RWPE1 (cell line): ENCODE measurements around the gene CNIH2.

Source experiments
- CTCF ChIA-PET: fragments of 350-600 bp; sonication (Branson Sonifier 250); formaldehyde crosslinking; extraction: SDS; loops from one replicate; lab custom pipeline; 2021; lab: Yijun Ruan, JAX
- POLR2A ChIA-PET: fragments of 400-600 bp; formaldehyde crosslinking; extraction: SDS; loops from one replicate; lab custom pipeline; 2020; ENCODE audit warnings: antibody characterized with exemption; ENCODE audit not compliant: low non-redundant PET; lab: Yijun Ruan, JAX
- DNase-seq: peaks from one replicate; pipeline ENCODE4 v3.0.0; 2012; ENCODE audit warnings: low spot score
- H3K27ac ChIP-seq: fragments of 450-650 bp; 2 replicates; pipeline ENCODE4 v1.5.1; 2017
- TF ChIP-seq, protein P1 (sequence below): fragments of 450-650 bp; conservative IDR thresholded peaks from 2 replicates; pipeline ENCODE4 v1.5.1; 2017; ENCODE audit warnings: low read depth, mild to moderate bottlenecking

Gene CNIH2

DNA sequence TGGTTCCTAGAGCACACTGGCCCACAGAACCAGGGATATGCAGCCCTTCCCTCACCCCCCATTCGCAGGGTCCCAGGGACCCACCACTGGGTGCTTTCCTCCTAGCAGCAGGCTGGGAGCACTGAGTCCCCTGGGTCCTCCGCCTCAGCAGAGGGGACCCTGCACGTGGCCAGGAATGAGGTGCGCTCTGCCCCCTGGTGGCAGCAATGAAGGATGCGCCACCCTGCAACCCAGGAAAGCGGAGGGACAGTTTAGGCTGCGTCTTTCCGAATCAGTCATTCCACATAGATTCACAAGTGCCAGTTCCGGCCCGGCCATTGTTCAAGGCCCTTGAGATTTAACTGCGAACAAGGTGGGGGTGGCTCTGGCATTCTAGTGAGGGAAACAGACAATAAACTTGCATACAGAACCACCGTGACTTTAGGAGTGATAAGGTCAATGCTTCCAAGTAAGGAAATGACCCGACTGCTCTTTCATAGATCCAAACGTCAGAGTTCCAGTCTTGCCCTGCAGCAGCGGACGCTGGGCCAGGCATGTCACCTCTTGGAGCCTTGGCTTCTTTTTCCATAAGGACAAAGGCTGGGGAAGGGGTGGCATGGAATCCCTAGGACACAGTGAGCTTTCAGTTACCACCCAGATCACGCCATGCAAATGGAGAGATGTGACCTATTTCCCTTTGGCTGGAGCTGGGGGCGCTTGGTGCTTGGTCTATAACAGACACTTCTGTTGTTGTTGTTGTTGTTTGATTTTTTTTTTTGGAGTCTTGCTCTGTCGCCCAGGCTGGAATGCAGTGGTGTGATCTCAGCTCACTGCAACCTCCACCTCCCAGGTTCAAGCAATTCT lies 50.5 kb downstream of the CNIH2 start:
- peak overlapping the region; percentile 100 for H3K27ac ChIP-seq
- TF ChIP-seq, protein P1, sequence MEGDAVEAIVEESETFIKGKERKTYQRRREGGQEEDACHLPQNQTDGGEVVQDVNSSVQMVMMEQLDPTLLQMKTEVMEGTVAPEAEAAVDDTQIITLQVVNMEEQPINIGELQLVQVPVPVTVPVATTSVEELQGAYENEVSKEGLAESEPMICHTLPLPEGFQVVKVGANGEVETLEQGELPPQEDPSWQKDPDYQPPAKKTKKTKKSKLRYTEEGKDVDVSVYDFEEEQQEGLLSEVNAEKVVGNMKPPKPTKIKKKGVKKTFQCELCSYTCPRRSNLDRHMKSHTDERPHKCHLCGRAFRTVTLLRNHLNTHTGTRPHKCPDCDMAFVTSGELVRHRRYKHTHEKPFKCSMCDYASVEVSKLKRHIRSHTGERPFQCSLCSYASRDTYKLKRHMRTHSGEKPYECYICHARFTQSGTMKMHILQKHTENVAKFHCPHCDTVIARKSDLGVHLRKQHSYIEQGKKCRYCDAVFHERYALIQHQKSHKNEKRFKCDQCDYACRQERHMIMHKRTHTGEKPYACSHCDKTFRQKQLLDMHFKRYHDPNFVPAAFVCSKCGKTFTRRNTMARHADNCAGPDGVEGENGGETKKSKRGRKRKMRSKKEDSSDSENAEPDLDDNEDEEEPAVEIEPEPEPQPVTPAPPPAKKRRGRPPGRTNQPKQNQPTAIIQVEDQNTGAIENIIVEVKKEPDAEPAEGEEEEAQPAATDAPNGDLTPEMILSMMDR, result peak; percentile 91
- peak; percentile 65 for DNase-seq
- CTCF ChIA-PET, result interaction anchor here (0.7 to 1.1 kb wide), 3 partner anchors 11 to 16 kb away, joined by 3 to 5 read pairs (median 4); partner anchors contain the start of genes BRMS1 and CD248
- POLR2A ChIA-PET, result no interaction called here

DNA sequence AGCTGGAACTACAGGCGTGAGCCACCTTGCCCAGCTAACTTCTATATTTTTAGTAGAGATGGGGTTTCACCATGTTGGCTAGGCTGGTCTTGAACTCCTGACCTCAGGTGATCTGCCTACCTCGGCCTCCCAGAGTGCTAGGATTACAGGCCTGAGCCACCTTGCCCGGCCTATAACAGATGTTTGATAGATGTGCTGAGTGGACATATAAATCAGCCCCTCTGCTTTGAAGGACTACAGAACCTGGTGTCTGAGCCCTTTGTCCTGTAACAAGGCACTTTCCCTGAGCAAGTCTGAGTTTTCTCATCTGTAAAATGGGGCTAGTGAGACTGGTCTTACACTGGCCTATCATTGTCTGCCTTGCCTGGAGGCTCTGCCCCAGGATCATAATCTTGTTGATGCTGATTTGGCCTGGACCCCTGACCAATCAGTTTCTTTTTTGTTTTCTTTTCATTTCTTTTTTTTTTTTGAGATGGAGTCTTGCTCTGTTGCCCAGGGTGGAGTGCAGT lies 51.2 kb downstream of the CNIH2 start:
- peak overlapping the region; percentile 100 for H3K27ac ChIP-seq
- ChIA-PET POLR2A (no interaction called here), CTCF (interaction anchor here (0.7 to 1.1 kb wide), 3 partner anchors 12 to 15 kb away, joined by 3 to 5 read pairs (median 4); partner anchors contain the start of genes BRMS1 and CD248)
- TF ChIP-seq, protein P1, result no peak
- DNase-seq, result no peak

DNA sequence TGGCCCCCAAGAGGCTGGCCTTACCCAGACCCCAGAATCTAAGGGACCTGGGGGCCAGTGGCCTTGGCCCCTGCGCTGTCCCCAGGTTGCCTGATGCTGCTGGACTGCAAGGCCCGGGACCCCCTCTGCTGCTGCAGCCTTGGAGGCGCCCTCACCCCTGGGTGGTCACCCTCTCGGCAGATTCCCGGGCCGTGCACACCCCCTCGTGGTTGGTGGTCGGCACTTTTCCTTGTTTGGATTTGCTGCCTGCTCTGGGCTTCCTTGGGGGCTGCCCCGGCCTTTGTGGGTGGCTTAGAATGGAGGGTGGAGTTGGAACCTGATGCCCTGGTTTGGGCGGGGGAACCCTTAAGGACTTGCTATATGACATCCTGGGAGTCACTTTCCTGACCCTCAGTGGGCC lies 53.0 kb downstream of the CNIH2 start:
- POLR2A ChIA-PET, result no interaction called here
- DNase-seq, result no peak
- peak overlapping the region; percentile 100 for H3K27ac ChIP-seq
- CTCF ChIA-PET, result no interaction called here
- TF ChIP-seq, protein P1, result no peak

DNA sequence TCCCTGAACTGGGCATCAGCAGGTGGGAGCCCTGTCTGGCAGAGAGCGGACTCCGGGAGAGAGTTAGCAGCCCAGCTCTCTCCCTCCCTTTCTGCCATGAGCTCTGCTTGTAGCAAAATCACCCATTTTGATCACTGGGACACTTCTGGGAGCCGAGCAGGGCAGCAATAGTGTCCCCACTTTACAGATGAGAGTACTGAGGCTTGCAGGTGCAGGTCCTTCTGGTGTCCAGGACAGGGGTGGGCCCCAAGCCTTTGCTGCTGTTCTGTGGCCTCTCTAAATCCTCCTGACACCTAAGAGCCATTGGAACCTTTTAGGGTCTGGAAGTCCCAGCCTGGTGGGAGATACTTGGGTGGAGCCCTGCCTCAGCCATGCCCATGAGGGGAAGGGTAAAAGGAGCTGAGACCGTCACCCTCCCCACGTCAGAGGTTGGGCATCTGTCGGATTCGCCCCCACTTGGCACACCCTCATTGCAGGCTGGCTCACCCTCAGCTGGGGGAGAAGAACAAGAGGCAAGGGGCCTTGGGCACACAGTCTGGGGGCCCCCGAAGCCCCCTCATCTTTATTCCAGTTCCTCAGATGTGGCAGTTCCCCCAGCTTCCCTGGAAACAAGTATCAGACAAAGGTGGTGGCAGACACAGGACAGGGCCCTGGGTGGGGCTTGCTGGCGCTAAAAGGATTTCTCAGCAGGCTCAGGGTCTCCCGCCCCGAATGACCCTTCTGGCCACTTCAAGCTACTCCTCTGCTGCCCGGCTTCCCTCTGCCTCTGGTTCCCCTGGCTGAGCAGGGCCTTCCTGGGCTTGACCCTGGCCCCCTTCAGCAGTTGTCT lies 53.8 kb downstream of the CNIH2 start:
- ChIA-PET CTCF (no interaction called here), POLR2A (interaction anchor here (1.3 kb wide), 1 partner anchor 13 kb away, joined by 3 read pairs; the partner anchor contains the start of gene BRMS1)
- peak overlapping the region; percentile 100 for H3K27ac ChIP-seq
- TF ChIP-seq, protein P1, result no peak
- DNase-seq, result no peak

DNA sequence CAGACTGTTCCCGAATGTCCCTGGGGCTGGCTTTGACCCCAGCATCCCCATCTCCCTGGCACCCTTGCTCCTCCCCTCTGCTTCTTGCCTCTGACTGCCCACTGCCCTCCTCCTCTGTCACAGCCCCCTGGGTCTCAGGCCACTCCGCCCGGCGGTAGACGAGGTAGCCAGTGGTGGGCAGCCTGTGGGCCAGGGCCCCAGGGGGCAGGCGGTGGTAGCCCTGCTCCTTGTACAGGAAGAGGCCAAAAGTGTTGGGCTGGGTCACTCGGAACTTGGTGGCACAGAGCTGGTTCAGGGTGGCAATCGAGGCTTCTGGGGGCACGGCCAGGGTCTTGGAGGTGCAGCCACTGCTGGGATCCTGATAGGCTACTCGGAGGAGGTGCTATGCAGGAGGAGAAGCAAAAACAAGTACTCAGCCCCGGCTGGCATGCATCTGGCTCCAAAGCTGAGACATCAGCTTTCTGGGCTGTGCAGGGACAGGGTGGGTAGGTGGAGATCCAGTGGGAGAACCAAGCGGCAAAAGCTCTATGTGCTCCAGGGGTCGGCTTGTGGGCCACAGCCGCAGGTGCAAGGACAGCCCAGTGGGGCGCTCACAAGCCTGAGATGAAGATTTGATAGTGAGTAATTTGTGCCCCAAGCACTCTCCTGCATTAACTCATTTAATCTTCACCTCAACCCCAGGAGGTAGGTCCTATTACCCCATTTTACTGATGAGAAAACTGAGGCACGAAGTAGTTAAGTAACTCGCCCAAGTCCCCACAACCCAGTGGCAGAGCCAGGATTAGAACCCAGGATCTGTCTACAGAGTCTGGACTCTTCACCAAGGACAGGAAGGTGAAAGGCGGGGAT lies 54.6 kb downstream of the CNIH2 start:
- ChIA-PET POLR2A (interaction anchor here (1.3 kb wide), 1 partner anchor 12 kb away, joined by 3 read pairs; the partner anchor contains the start of gene BRMS1), CTCF (no interaction called here)
- no peak for DNase-seq
- H3K27ac ChIP-seq, result peak overlapping the region; percentile 100
- TF ChIP-seq, protein P1, result no peak
